Parathyroid adenoma (tissue), 2 donors: ENCODE measurements around the gene SLC13A3.

ENCODE experiments used
- H2AFZ ChIP-seq: fragments of 300-600 bp; sonication (generic); one replicate; pipeline ENCODE4 v1.7.0; 2017; ENCODE audit warnings: antibody characterized with exemption, mild to moderate bottlenecking
- H3K27ac ChIP-seq: fragments of 300-600 bp; sonication (generic); one replicate; pipeline ENCODE4 v1.7.0; 2017
- H3K27me3 ChIP-seq: fragments of 300-600 bp; sonication (generic); one replicate; pipeline ENCODE4 v1.7.0; 2017; ENCODE audit warnings: low read length; ENCODE audit not compliant: control insufficient read depth, insufficient read depth
- H3K36me3 ChIP-seq: fragments of 300-600 bp; sonication (generic); one replicate; pipeline ENCODE4 v1.7.0; 2017; ENCODE audit warnings: low read length; ENCODE audit not compliant: control insufficient read depth, insufficient read depth
- H3K4me1 ChIP-seq: fragments of 300-600 bp; sonication (generic); one replicate; pipeline ENCODE4 v1.7.0; 2017; ENCODE audit warnings: control low read depth
- H3K4me2 ChIP-seq: fragments of 300-600 bp; sonication (generic); one replicate; pipeline ENCODE4 v1.7.0; 2017; ENCODE audit warnings: low read length
- H3K4me3 ChIP-seq: fragments of 300-600 bp; sonication (generic); one replicate; pipeline ENCODE4 v1.7.0; 2017; ENCODE audit warnings: low read depth, low read length
- H3K79me2 ChIP-seq: fragments of 300-600 bp; sonication (generic); one replicate; pipeline ENCODE4 v1.7.0; 2017; ENCODE audit warnings: control low read depth
- H3K9ac ChIP-seq: fragments of 300-600 bp; sonication (generic); one replicate; pipeline ENCODE4 v1.7.0; 2017; ENCODE audit warnings: mild to moderate bottlenecking
- H3K9me3 ChIP-seq: fragments of 300-600 bp; sonication (generic); one replicate; pipeline ENCODE4 v1.7.0; 2017; ENCODE audit warnings: low read length; ENCODE audit not compliant: control insufficient read depth
- TF ChIP-seq, protein P1 (sequence below): fragments of 300-600 bp; sonication (generic); IDR thresholded peaks from one replicate; pipeline ENCODE4 v1.7.0; 2017; ENCODE audit warnings: antibody characterized with exemption, mild to moderate bottlenecking
- donor health status: primary hyperparathyroidism.

The SLC13A3 gene

DNA sequence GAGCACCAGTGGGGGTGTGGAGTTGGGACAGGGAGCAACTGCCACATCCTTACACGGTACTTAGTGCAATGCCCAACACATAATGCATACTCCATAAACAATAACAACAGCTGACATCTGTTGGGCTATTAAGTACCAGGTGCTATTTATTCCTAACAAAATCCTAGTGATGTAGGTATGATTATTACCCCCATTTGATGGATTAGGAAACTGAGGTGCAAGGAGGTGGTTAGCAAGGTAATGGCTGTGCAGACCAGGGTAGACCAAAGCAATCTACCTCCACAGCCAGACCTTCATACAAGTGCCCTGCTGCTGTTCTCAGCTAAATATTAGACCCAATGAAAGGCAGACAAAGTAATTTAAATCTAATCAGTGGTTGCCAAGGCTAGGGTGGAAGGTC lies 36.8 kb downstream of the SLC13A3 start:
- TF ChIP-seq, protein P1, sequence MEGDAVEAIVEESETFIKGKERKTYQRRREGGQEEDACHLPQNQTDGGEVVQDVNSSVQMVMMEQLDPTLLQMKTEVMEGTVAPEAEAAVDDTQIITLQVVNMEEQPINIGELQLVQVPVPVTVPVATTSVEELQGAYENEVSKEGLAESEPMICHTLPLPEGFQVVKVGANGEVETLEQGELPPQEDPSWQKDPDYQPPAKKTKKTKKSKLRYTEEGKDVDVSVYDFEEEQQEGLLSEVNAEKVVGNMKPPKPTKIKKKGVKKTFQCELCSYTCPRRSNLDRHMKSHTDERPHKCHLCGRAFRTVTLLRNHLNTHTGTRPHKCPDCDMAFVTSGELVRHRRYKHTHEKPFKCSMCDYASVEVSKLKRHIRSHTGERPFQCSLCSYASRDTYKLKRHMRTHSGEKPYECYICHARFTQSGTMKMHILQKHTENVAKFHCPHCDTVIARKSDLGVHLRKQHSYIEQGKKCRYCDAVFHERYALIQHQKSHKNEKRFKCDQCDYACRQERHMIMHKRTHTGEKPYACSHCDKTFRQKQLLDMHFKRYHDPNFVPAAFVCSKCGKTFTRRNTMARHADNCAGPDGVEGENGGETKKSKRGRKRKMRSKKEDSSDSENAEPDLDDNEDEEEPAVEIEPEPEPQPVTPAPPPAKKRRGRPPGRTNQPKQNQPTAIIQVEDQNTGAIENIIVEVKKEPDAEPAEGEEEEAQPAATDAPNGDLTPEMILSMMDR, result no peak
- no peaks in the 10 kb centered on the region for H3K36me3 ChIP-seq
- no peak overlapping the region for H3K9ac ChIP-seq
- H3K4me2 ChIP-seq, result no peak overlapping the region
- H3K4me1 ChIP-seq, result no peaks in the 10 kb centered on the region
- H3K9me3 ChIP-seq, result no peaks in the 10 kb centered on the region
- H3K27me3 ChIP-seq, result no peaks in the 10 kb centered on the region
- no peak overlapping the region for H3K4me3 ChIP-seq
- H3K79me2 ChIP-seq, result no peaks in the 10 kb centered on the region
- no peak overlapping the region for H2AFZ ChIP-seq
- no peak overlapping the region for H3K27ac ChIP-seq

DNA sequence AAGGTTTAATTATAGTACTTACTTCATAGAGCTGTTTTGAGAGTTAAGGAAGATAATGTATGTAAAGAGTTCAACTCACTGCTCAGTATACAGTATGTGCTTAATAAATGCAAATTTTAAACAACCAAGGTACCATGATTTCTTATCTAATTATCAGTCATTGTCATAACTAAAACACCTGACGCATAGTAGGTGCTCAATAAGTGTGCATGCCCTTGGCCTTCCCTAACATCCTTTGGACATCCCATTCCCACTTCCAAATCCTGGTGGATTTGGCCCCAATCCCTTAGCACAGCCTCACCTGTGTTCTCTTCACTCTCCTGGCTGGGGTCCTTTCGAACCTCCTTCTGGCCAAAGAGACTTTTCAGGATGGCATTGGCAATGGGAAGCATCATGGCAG lies 41.1 kb downstream of the SLC13A3 start:
- Histone ChIP-seq H3K9ac (no peak overlapping the region), H3K9me3 (no peaks in the 10 kb centered on the region), H2AFZ (no peak overlapping the region), H3K27me3 (no peaks in the 10 kb centered on the region), H3K4me3 (no peak overlapping the region), H3K4me2 (no peak overlapping the region), H3K27ac (no peak overlapping the region), H3K36me3 (no peaks in the 10 kb centered on the region), H3K79me2 (no peaks in the 10 kb centered on the region), H3K4me1 (no peaks in the 10 kb centered on the region)
- TF ChIP-seq, protein P1, result no peak

DNA sequence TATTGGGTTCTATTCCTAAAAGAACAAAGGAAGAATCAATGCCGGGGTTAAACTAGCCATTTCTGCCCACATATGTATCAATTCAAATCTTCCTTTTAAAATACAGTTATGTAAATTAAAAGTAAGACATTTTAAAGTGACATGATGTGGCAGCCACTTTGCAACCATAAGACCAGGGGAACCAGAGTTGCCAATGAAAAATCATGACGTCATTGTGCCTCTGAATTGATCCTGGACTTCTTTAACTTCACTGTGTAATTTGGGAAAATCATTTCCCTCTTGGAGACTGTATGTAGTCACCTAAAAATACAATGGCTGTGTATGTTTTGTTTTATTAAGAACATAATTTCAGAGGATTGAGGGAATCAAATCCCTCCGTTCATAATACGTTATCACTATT lies 42.2 kb downstream of the SLC13A3 start:
- Histone ChIP-seq H3K4me2 (no peak overlapping the region), H3K27ac (no peak overlapping the region), H3K4me3 (no peak overlapping the region), H3K27me3 (no peaks in the 10 kb centered on the region), H3K79me2 (no peaks in the 10 kb centered on the region), H3K9me3 (no peaks in the 10 kb centered on the region), H3K4me1 (no peaks in the 10 kb centered on the region), H3K9ac (no peak overlapping the region), H2AFZ (no peak overlapping the region), H3K36me3 (no peaks in the 10 kb centered on the region)
- TF ChIP-seq, protein P1, result no peak

DNA sequence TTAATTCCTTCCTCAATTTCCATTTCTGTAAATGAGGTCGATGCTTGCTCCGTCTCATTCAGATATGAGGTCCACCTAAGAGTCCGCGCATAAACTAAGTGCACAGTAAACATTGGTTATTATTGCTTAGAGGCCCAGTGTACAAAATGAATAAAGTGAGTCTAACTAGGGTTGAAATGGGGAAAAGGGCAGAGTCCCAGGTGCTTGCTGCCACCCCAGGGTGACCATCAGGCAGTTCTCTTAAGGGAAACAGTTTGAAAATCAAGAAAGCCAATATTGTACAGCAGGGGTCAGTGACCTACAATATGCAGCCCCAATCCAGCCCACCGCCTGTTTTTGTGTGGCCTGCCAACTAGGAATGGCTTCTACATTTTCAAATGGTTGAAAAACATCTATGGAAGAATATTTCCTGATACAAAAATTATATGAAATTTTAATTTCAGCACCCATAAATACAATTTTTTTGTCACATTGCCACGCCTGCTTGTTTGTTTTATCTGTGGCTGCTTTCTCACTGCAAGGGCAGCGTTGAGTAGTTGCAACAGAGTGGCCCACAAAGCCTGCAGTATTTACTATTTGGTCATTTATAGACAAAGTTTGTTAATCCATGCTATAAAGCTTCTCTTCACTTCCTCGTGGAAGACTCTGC lies 43.3 kb downstream of the SLC13A3 start:
- H3K79me2 ChIP-seq, result no peaks in the 10 kb centered on the region

More for the DNA sequence above, 43.3 kb downstream of the SLC13A3 start:
- no peak overlapping the region for H2AFZ ChIP-seq
- no peaks in the 10 kb centered on the region for H3K27me3 ChIP-seq
- no peak overlapping the region for H3K4me2 ChIP-seq
- no peaks in the 10 kb centered on the region for H3K9me3 ChIP-seq
- no peak overlapping the region for H3K9ac ChIP-seq
- H3K27ac ChIP-seq, result no peak overlapping the region
- H3K4me1 ChIP-seq, result no peaks in the 10 kb centered on the region
- TF ChIP-seq, protein P1, result no peak
- no peaks in the 10 kb centered on the region for H3K36me3 ChIP-seq
- H3K4me3 ChIP-seq, result no peak overlapping the region
